HepG2 (cell line): ENCODE measurements around the gene CIROP. TPM values are rescaled to one million over a fixed set of nuclear protein-coding genes. Genes with fewer than 3 reads are reported as not detected.
A peak's percentile ranks its signal among the peaks of the same experiment; 100 is the strongest.

Source experiments
- ATAC-seq: fragments of 200-7000 bp; cut with Tn5 transposase; 3 replicates; pipeline ENCODE4 v1.9.1; 2020; ENCODE audit warnings: mild to moderate bottlenecking, moderate library complexity
- BruUV-seq: library from RNA; stranded (reverse); fragments of 400-500 nt; replicated peaks from 2 replicates; lab custom pipeline; 2021; lab: Mats Ljungman, UMichigan
- CTCF ChIA-PET: fragments of 300-600 bp; formaldehyde crosslinking; extraction: SDS; loops from one replicate; lab custom pipeline; 2021; ENCODE audit warnings: low total read pairs, inconsistent platforms, low intra/inter-chr PET ratio; lab: Yijun Ruan, JAX
- POLR2A ChIA-PET: fragments of 350-600 bp; sonication (Branson Sonifier 250); formaldehyde crosslinking; loops from one replicate; lab custom pipeline; 2020; ENCODE audit warnings: antibody characterized with exemption, inconsistent platforms; lab: Yijun Ruan, JAX
- DNase-seq: peaks from one replicate; pipeline ENCODE4 v3.0.0-alpha.2; 2015; ENCODE audit warnings: low spot score
- FAIRE-seq: peaks from 3 replicates; lab custom pipeline; 2011; peaks lifted over from hg19 to GRCh38; lab: Jason Lieb, UNC
- H2AFZ ChIP-seq: one replicate; pipeline ENCODE4 v1.6.1; 2011; ENCODE audit warnings: low read length, inconsistent platforms
- H3K27ac ChIP-seq: fragments of 300-600 bp; 3 replicates; pipeline ENCODE4 v1.8.0; 2011; ENCODE audit warnings: mixed run types, mild to moderate bottlenecking, mixed read lengths, low read length, inconsistent platforms; ENCODE audit not compliant: insufficient read depth; ENCODE audit errors: extremely low read length
- H3K27me3 ChIP-seq, 2 experiments: fragments of 200-600 bp in 1 of 2; 2 replicates in 1 of 2; 3 replicates in 1 of 2; pipeline versions ENCODE4 v1.6.0 to v1.8.0; 2011; ENCODE audit warnings: low read length in 2 of 2, mild to moderate bottlenecking in 2 of 2, moderate library complexity in 2 of 2, inconsistent platforms in 1 of 2; ENCODE audit not compliant: insufficient read depth in 2 of 2, control insufficient read depth in 1 of 2
- H3K36me3 ChIP-seq, 2 experiments: fragments of 200-600 bp in 1 of 2; replicated peaks in 1 of 2; 2 replicates in 1 of 2; 3 replicates in 1 of 2; pipeline versions ENCODE4 v1.5.1 to v1.8.0; 2011; ENCODE audit warnings: low read length in 2 of 2, inconsistent platforms in 1 of 2; ENCODE audit not compliant: insufficient read depth in 2 of 2, control insufficient read depth in 1 of 2
- H3K4me1 ChIP-seq: 2 replicates; pipeline ENCODE4 v1.5.1; 2012; ENCODE audit warnings: low read length, inconsistent platforms; ENCODE audit not compliant: insufficient read depth
- H3K4me2 ChIP-seq: 2 replicates; pipeline ENCODE4 v1.6.0; 2011; ENCODE audit warnings: low read depth, low read length, inconsistent platforms
- H3K4me3 ChIP-seq, 3 experiments: fragments of 200-600 bp in 1 of 3; sonication (generic), shearing (Covaris generic) in 1 of 3; replicated peaks in 1 of 3; 2 replicates each; pipeline ENCODE4 v1.5.1; 2011 to 2016; ENCODE audit warnings: low read length in 3 of 3, inconsistent platforms in 2 of 3, low read depth in 2 of 3, mild to moderate bottlenecking in 2 of 3, control low read depth in 1 of 3, mixed read lengths in 1 of 3; ENCODE audit not compliant: insufficient read depth in 1 of 3
- H3K79me2 ChIP-seq: one replicate; pipeline ENCODE4 v1.6.1; 2011; ENCODE audit warnings: low read length, inconsistent platforms; ENCODE audit not compliant: insufficient read depth
- H3K9ac ChIP-seq: 2 replicates; pipeline ENCODE4 v1.6.0; 2011; ENCODE audit warnings: mild to moderate bottlenecking, low read depth, low read length, inconsistent platforms; ENCODE audit not compliant: insufficient read depth
- H3K9me3 ChIP-seq: 2 replicates; pipeline ENCODE4 v1.5.1; 2012; ENCODE audit warnings: mild to moderate bottlenecking, low read length
- H4K20me1 ChIP-seq: 2 replicates; pipeline ENCODE4 v1.6.0; 2011; ENCODE audit warnings: inconsistent platforms, mild to moderate bottlenecking, low read length, moderate library complexity; ENCODE audit not compliant: insufficient read depth
- AGO2 ChIP-seq: fragments of 200-400 bp; formaldehyde crosslinking; optimal IDR thresholded peaks from 2 replicates; pipeline ENCODE3; 2017; ENCODE audit warnings: mild to moderate bottlenecking, low read depth, low read length, moderate library complexity
- FLYWCH1 ChIP-seq: sonication (generic); formaldehyde crosslinking; IDR thresholded peaks from 2 replicates; pipeline ENCODE4 v1.8.1; 2023; ENCODE audit warnings: mild to moderate bottlenecking, missing genetic modification reagents
- HIVEP1 ChIP-seq: sonication (generic); formaldehyde crosslinking; IDR thresholded peaks from 2 replicates; pipeline ENCODE4 v1.4.0; 2020; ENCODE audit warnings: mild to moderate bottlenecking, missing genetic modification reagents
- HOXA7 ChIP-seq: sonication (generic); formaldehyde crosslinking; IDR thresholded peaks from 2 replicates; pipeline ENCODE4 v1.8.1; 2022; ENCODE audit warnings: mild to moderate bottlenecking, missing genetic modification reagents, moderate library complexity
- JUND ChIP-seq: sonication (generic); formaldehyde crosslinking; IDR thresholded peaks from 2 replicates; pipeline ENCODE4 v1.8.0; 2022; ENCODE audit warnings: mild to moderate bottlenecking, missing genetic modification reagents
- KAT7 ChIP-seq: IDR thresholded peaks from 2 replicates; pipeline ENCODE4 v1.6.1; 2018; ENCODE audit warnings: borderline replicate concordance, missing compliant biosample characterization
- NCOA2 ChIP-seq: sonication (generic); formaldehyde crosslinking; IDR thresholded peaks from 2 replicates; pipeline ENCODE4 v1.8.0; 2022; ENCODE audit warnings: inconsistent platforms
- PCBP2 ChIP-seq: fragments of 200-400 bp; formaldehyde crosslinking; optimal IDR thresholded peaks from 2 replicates; pipeline ENCODE3; 2018; ENCODE audit warnings: low read length, low read depth; ENCODE audit not compliant: poor library complexity, severe bottlenecking
- RFX1 ChIP-seq: fragments of 450-650 bp; IDR thresholded peaks from 2 replicates; pipeline ENCODE4 v1.6.1; 2017
- SAP130 ChIP-seq: IDR thresholded peaks from 2 replicates; pipeline ENCODE4 v1.6.1; 2016; ENCODE audit warnings: low read depth
- SP5 ChIP-seq: IDR thresholded peaks from 2 replicates; pipeline ENCODE4 v1.6.1; 2016; ENCODE audit warnings: low read depth, borderline replicate concordance
- ZEB1 ChIP-seq: IDR thresholded peaks from 2 replicates; pipeline ENCODE4 v1.6.1; 2012; ENCODE audit warnings: mild to moderate bottlenecking, low read depth, inconsistent platforms; ENCODE audit not compliant: insufficient replicate concordance
- ZFP37 ChIP-seq: sonication (generic); formaldehyde crosslinking; IDR thresholded peaks from 2 replicates; pipeline ENCODE4 v1.4.0; 2020; ENCODE audit warnings: missing genetic modification reagents, borderline replicate concordance
- ZNF207 ChIP-seq: fragments of 450-650 bp; IDR thresholded peaks from 2 replicates; pipeline ENCODE4 v1.6.1; 2016; ENCODE audit warnings: antibody characterized with exemption, borderline replicate concordance
- ZNF646 ChIP-seq: sonication (generic); formaldehyde crosslinking; IDR thresholded peaks from 2 replicates; pipeline ENCODE4 v1.9.0; 2021; ENCODE audit warnings: mild to moderate bottlenecking, missing genetic modification reagents
- WGBS: methylation state at CpG from one replicate; pipeline ENCODE4 v1.1.6; 2017; ENCODE audit warnings: low lambda C conversion rate; 5-methylcytosine and 5-hydroxymethylcytosine counted together
- in situ Hi-C: cut with HindIII; loops from 2 replicates; pipeline ENCODE4 v1.10.0; 2017; ENCODE audit warnings: low pct_unique_long_range_greater_than_20kb; ENCODE audit not compliant: extremely low pct_ligation_motif_present
- intact Hi-C: fragments of 100-400 bp; cut with micrococcal nuclease; formaldehyde crosslinking; loops from one replicate; pipeline ENCODE4 v1.10.0; 2022; ENCODE audit not compliant: unreplicated experiment
- polyA plus RNA-seq, 8 experiments: library from polyadenylated mRNA; depleted of rRNA in 3 of 8; stranded (reverse) in 7 of 8; unstranded in 1 of 8; fragments of >200 nt; fragmentation: Illumina TruSeq in 4 of 8; extraction: Trizol in 4 of 8; gene quantifications; 2 replicates each; pipeline versions ENCODE4 v1.2.1 to v1.2.3, GENCODE V29; 2011 to 2016; ENCODE audit warnings: low read depth in 4 of 8, missing spikeins in 1 of 8, mixed read lengths in 1 of 8; ENCODE audit not compliant: insufficient read depth in 1 of 8
- total RNA-seq, 5 experiments: library from RNA; depleted of rRNA; stranded (reverse); fragments of >200 nt; fragmentation: Illumina TruSeq; extraction: Trizol; gene quantifications; 2 replicates each; pipeline ENCODE4 v1.2.3, GENCODE V29; 2016; ENCODE audit warnings: low read depth in 1 of 5
- TF ChIP-seq, protein P1 (sequence below): sonication (generic); formaldehyde crosslinking; IDR thresholded peaks from 2 replicates; pipeline ENCODE4 v1.5.1; 2020; ENCODE audit warnings: missing genetic modification reagents, mild to moderate bottlenecking, borderline replicate concordance

CIROP gene
- total and polyA plus RNA-seq, 2 of the 13 experiments (the other 11 are each of a cell fraction or from before 2014, with no cell fraction given) = 0.07 TPM; not detected in 1

DNA sequence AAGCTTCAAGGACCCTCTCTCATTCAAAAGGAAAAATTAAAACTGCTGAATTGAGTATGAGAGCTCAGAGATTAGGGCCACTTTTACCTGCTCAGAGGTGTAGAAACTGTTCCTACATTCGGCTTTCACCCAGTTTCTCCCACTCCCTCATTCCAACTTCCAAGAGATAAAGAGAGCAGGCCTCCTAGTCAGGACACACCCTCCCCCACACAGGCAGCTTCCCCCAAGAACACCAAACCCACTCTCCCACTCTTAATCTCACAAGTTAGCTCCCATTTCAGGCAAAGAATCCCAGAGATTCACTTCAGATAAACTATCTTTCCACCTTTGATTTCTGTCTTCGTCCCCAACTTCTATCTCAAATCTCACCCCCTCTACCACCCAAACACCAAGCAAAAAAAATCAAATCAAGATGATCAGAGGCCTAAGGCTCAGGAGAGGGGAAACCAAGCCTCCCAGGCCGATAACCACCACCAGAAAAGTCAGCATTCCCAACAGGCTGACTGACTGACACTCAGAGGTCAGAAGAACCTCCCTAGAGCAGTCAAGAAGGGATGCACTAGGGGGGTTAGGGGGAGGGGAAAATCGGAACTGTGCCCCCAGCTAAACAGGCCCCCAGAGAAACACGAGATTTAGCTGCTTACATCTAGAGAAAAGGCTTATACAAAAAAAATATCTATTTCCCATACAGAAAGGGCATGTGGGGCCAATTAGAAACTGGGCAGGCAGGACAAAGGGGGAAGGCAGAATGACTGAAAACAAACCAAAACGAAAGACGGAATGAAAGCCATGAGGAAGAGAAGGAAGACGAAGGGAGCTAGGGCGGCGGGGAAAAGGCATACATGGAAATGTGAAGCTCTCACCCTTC is 34.3 kb downstream of the CIROP start:
- 17% methylated on average over 10 of the region's 10 CpGs for WGBS
- DNase-seq = no peak
- ChIA-PET CTCF (interaction anchor here (0.7 to 4.5 kb wide), 8 partner anchors 10 to 230 kb away, joined by 3 to 34 read pairs (median 3); partner anchors contain the start of genes CDH24 and CEBPE), POLR2A (interaction anchor here (1.0 to 5.6 kb wide), 16 partner anchors 9 to 1076 kb away, joined by 3 to 146 read pairs (median 9); partner anchors contain the start of genes ACIN1, AJUBA, C14orf119 and HAUS4)
- BruUV-seq = no TSS peak
- no peak overlapping the region for H2AFZ ChIP-seq
- H3K4me3 ChIP-seq = peak overlapping the region; percentile 85 to 91 (median 86)
- intact Hi-C loops = loop anchor here (1.0 kb wide), 1 partner anchor 24 kb away; no protein-coding TSS in a partner anchor
- in situ Hi-C loops = no loop called here
- peak overlapping the region; percentile 69 for H3K27ac ChIP-seq
- no peaks in the 10 kb centered on the region for H3K9me3 ChIP-seq
- H3K9ac ChIP-seq = peak overlapping the region; percentile 89
- peaks cover 45% of the 10 kb centered on the region for H3K79me2 ChIP-seq
- no peak for ATAC-seq
- FAIRE-seq = no peak
- H3K4me1 ChIP-seq = peaks cover 42% of the 10 kb centered on the region
- peak overlapping the region; percentile 97 for H3K4me2 ChIP-seq
- H3K27me3 ChIP-seq = no peaks in the 10 kb centered on the region; a peak in 1 of 5 replicates
- peaks cover 12% of the 10 kb centered on the region for H4K20me1 ChIP-seq
- peaks cover 44 to 72% of the 10 kb centered on the region in 2 experiments for H3K36me3 ChIP-seq
- no peak for TF ChIP-seq KAT7 (CRISPR knock-in tag)
- TF ChIP-seq FLYWCH1 = no peak
- TF ChIP-seq ZNF646 (CRISPR knock-in tag) = no peak
- TF ChIP-seq JUND (CRISPR knock-in tag) = 0 out of 2 replicates have a peak, but pooled peaks have one; percentile 23
- TF ChIP-seq PCBP2 = peak; percentile 93
- no peak for TF ChIP-seq ZFP37 (CRISPR knock-in tag)
- no peak for TF ChIP-seq AGO2
- TF ChIP-seq SP5 (CRISPR knock-in tag) = 0 out of 2 replicates have a peak, but pooled peaks have one; percentile 10
- no peak for TF ChIP-seq ZEB1
- no peak for TF ChIP-seq RFX1
- TF ChIP-seq NCOA2 (CRISPR knock-in tag) = 0 out of 2 replicates have a peak, but pooled peaks have one; percentile 7
- TF ChIP-seq HIVEP1 (CRISPR knock-in tag) = no peak
- TF ChIP-seq ZNF207 = no peak
- TF ChIP-seq SAP130 (CRISPR knock-in tag) = no peak
- no peak for TF ChIP-seq HOXA7
- TF ChIP-seq, protein P1, sequence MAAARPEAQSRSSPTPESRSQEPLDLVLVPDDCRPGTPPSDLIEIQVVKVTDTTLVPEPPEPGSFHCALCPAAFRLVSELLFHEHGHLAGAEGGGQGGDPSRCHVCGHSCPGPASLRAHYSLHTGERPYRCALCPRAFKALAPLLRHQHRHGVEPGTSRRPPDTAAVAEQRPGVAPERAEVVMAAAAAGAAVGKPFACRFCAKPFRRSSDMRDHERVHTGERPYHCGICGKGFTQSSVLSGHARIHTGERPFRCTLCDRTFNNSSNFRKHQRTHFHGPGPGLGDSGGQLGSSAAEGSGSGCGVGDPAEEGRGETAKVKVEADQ (CRISPR knock-in tag) = peak; percentile 2; the same call in 1 of the 2 replicates
